ENCODE measurements around the gene CNTFR.

The CNTFR gene

DNA sequence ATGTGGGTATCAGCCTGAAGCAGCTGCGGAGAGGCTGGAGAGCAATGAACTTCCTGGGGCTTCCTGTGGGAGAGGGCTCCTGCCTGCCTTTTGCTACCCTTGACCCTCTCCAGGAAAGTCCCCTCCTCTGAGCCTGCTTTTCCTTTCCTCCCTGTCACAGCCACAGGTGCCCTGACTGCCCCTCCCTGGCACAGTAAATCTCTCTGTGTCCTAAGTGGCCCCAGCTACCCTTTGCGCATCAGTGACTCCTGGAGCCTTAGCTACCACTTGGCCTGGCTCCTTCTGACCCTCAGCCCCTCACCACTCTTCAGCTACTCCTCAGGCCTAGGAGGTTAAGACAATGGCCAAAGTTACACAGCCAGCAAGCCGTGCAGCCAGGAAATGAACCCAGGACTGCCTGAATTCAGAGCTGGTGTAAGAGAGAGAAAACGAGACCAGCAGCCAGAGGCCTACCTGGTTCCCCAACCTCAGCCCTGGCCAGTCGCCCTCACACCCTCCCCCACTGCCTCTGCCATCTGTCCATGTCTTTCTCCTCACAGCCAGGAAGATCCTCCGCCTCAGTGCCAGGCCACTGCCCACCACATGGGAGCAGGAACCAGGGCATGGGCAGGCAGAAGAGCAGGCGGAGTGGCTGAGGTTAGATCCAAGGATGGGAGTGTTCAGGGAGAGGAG is 18.6 kb downstream of the CNTFR start:
- DNase-seq, result no peak

DNA sequence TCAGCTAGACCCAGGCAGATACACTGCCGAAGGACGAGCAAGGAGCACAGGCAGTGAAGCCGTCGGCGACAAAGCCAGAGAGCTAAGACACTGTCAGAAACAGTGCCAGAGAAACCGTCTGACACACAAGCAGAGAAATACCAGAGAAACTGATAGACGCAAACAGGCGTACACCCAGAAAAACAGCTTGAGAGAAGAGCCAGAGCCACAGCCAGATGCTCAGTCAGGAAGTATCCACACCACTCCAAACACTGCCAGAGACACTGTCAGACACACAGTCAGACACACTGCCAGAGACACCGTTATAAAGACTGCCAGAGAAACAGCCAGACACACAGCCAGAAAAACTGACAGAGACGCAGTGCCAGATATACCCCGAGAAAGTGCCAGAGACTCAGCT is 19.1 kb downstream of the CNTFR start:
- DNase-seq, result no peak

DNA sequence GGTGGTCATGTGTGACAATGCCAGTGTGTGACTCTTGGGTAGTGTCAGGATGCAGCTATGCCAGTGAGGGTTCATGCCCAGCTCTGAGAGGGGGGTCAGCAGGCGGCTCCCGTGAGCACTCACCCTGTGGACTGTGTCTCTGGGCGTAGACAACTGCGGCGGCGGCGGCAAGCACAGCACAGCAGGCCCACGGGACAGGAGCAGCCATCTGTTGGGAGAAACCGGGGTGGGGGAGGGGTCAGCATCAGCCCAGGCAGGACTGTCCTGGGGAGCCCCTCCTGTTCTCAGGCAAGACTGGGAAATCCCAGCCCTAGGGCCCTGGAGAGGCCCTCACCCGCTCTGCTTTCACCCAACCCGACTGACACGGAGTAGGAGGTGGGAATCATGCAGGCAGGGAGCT is 20.8 kb downstream of the CNTFR start:
- DNase-seq, result no peak

DNA sequence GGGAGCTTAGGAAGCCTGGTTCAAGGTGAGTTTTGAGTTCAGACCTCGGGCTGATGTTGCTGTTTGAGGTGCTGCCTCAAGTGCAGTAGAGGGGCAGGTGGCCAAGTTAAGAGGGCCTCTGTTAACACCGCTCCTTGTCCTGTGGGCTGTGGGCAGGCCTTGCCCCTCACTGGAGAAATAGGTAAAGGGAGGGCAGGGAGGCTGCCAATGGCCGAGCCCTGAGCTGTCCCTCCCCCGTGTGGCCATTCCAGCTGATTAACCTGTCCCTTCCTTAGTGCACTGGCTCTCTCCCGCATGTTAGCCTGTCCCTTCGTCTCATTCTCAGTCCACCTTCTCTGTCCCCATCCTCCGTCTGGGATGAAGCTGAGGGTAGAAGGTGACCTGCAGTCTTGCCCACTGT is 21.4 kb downstream of the CNTFR start:
- DNase-seq, result no peak

DNA sequence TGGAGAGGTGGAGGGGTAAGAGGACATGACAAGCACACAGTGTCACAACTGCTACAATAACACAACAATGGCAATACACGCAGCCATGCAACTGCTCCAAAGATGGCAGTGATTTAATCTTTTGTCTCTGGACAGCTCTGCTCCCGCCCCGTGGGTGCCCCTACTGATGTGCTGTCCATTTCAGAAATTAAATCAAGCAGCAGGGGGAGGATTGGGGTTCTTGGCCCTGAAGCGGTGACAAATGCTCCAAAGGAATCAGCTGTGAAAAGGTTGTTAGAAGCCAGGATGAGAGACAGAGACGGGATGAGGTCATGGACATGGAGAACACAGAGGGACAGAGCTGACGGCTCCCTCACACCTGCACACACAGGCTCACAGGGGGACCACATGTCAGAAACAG is 22.6 kb downstream of the CNTFR start:
- DNase-seq, result no peak

DNA sequence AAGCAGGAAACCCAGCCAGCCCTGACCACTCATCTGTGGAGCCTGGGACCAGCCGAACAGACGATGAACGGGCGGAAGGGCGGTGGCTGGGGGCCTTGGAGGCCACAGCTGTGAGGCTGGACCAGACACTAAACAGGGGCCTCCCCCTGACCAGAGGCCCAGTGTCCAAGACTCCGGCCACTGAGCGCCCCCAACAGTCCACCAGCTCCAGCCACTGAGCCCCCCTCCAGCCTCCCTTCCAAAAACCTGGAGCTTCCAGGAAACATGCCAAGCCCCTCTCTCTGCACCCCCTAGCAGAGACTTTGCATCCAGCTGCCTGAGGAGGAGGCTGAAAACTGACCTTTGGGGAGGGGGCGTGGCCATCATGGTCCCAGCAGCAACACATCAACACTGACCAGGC is 23.2 kb downstream of the CNTFR start:
- DNase-seq, result no peak

DNA sequence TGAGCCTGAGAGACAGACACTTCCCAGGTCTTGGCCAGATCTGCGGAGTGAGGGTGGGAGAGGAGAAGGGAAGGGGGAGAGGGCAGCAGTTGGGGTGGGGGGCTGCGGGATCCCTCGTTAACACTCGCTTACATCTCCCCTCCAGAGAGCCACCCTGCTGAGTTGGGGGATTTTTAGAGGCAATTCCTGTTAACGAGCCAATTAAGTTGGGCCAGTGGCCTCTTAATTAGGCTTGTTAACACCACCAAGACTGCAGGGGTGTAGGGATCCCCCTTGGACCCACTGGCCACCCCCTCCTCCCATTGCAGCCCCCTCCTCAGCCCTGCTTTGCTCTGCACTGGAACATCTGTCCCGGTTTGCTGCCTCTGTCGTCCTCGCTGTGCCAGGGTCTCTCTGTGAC is 23.7 kb downstream of the CNTFR start:
- no peak for DNase-seq

DNA sequence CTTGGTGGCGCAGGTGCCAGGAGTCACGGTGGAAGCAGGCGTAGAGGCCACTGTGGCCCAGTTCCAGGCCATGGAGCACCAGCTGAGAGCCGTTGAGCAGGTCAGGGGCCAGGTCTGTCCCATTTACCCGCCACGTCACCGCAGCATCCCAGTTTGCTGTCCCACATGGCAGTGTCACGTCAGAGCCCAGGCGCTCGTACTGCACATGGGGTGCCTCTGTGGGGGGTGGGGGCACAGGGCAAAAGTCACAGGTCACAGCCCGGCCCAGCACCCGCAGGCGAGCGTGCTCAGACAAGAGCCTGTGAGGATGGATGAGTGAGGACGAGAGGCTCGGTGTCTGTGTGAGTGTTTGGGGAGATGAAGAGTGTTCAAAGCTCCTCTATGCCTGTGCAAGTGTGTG is 24.9 kb downstream of the CNTFR start:
- no peak for DNase-seq

DNA sequence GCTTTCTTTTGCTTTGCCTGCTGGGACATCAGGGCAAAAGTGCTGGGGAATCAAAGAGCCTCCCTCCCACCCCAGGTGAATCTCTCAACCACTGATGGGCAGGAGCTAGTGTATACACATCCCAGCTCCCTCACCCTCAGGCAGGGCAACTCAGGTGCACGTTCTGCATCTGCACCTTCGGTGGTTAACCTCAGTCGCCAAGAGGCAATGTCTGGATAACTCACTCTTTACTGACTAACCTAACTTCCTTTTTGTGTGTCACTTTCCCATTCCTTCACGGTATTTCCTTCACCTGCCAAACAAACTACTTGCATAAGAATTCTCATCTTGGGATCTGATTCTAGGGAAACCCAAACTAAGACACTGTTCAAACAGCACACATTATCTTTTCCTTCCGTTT is 26.3 kb downstream of the CNTFR start:
- DNase-seq, result no peak

DNA sequence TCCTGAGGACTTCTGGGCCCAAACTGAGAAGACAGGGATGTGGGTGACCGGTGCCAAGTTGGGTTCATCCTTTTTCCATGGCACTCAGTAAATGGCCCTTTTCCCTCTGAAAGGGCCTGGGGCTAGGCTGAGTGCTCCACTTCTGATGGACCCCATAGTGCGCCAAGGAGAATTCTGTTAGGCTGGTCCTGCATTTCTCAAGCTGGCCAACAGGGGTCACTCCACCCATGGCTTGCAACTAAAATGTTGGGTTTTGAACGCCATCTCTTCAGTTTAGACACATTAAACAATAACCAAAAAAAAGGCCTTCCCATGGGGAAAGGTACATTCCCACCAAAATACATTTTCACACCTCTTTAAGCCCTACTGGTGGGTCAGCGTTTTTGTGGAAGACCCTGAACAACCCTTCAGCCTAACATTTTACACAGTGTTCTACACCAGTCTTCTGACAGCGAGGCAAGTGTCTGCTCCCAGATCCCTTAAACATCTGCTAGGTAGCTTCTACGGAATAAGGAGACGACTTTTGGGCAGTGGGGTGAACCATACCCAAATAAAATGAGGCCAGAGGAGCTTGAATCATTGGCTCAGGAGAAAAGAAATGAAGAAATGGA is 27.3 kb downstream of the CNTFR start:
- DNase-seq, result peak; percentile 2

DNA sequence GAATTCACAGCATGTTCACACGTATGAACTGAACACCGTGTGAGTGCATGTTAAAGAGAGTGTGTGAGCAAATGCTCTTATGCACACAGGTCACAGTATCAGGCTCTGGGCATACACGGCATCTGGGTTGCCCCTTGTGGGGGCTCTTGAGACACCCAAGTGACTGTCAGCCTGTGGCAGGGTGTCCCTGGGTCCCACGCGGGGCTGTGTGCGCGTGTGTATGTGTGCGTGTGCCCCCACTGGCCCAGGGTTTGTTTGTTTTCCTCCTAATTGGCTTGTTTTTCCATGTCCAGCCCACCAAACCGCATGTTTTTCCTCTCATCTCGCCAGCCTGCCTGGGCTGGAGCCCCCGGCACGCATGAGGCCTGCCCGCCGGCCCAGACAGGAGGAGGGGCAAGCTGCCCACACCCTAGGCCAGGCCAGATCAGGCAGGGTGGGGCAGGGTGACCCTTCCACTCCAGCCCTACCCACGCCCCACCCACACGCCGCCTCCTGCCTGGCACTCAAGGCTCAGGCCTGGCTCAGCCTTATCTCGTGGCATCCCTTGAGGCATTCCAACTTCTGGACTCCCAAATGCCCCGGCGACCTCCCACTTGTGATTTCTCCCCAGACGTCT is 28.8 kb downstream of the CNTFR start:
- no peak for DNase-seq

DNA sequence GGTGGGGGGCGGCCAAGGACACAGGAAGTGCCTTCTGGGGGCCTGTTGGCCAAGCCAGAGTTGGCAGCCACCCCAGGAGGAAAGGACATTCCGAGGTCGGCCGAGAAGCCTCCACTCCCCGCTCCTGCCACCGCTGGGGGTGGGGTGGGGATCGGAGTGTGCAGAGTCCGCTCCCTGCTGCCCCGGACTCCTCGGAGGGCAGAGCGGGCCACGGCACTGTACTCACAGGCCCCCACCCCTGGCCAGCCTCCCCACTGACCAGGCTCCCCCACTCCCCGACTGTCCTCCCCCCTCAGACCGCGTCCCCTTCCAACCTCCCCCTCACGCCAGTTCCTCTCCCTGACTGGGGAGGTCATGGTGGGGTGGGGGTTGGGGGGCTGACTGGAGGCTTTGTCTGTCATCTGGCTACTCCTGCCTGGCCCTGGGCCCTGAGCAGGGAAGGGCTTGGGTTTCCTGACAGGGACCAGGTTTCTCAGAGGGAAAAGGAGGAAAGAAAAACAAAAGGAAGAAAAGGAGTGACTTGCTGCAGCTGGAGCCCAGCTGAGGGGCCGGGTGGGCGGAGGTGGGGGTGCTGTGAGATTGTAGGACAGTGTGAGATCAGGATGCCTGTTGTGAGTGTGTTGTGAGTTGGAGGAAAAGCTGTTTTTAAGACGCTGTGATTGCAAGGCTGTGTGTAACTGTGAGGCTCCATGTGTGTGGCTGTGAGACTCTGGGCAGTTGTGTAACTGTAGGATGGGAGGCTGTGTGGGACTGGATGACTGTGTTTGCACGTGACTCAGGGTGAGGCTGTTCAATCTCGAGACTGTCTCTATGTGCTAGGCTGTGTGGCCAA is 29.7 kb downstream of the CNTFR start:
- DNase-seq, result no peak

DNA sequence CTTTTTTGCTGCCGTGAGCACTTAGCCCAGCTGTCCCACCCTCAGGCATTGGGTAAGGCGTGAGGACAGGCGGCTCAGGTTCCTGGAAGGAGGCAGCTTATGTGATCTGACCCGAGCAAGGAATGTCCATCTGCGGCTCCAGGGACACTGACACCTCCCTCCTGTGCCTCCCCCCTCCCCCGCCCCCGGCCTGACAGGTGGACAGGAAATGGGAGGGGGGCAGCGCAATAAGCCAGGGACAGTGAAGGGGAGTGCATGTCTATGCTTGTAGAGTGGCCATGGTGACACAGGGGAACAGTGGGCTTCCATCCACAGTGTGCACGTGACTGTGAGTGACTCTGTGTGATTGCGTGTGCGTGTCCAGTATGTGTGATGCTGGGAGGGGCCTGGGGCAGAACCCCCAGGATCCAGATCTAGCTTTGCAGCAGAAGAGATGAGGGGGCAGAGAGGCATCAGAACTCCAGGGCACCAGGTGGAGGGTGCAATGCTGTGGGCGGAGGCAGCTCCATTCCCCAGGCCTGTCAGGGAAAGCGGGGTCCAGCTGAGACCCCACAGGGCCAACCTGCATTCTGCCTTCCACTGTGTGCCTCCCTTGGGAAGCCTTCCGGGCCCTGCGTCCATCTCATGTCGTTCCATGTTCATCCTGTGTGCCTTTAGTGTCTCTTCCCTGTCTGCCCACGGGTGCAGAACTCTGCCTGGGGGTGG is 30.5 kb downstream of the CNTFR start:
- DNase-seq, result no peak

DNA sequence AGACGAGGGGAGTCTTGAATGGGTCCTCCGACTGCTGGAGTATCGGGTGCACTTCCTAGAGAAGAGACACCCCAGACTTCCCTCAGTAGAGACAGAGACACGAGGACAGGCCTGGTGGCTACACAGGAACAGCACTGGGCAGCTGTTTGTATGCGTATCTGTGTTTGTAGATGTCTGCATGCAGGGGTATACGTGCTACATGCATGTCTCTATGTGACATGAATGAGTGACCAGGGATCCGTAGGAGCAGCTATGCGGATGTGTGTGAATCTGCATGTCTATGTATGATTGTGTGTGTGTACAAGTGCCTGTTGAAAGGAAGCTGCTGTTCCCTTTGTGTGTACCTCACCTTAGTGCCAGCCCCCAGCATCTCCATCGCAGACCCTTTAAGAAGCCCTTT is 31.2 kb downstream of the CNTFR start:
- no peak for DNase-seq

DNA sequence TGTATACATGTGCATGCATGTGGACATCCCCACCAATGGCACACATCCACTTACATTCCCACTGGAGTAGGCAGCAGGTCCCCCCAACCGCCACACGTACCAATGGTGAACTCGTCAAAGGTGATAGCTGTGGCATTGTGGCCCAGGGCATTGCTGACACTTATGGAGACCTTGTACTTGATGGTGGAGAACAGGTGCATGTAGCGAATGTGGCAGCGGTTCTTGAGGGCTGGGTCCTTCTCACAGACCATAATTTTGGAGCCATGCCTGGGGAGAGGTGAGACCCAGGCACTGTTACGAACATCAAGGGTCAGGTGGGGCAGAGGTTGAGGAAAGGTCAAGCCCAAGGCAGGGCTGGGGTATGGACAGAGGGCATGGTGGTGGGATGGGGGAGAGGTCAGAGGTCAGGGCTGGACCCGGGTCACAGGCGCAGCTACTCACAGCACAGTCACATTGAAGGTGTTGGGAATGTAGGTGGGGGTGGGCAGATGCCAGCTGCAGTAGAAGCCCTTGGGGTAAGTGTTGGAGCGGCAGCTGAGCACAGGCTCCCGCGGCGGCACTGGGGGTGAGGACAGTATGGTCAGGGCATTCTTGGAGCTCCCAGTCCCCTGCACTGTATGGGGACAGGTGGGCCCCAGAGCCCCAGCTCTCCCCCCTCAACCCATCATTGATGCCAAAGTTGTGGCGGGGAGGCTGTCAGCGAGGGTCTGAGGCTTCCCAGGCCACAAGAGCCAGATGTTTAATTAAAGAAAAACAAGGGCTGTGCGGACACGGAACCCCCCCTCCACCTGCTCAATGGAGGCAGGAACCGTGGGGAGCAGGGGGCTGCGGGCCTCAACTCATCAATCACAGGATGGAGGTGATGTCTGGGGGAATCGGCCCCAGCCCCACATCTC is 31.9 kb downstream of the CNTFR start:
- DNase-seq, result no peak

DNA sequence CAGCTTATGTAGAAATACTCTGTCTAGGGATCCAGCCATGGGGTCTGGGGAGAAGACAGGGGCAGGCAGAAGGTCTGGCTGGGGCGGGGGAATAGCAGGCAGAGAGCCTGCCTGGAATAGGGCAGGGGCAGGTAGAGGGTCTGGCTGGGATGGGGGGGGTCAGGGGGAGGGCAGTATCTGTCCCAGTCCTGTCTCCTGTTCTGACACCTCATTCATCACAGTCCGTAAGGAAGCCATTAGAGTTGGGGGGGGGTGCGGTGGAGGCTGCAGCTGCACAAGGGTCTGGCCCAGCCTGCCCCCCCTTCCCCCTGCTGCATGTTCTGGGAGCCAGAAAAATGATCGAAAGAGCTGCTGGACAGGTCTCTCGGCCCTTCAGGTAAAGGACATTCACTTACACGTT is 32.6 kb downstream of the CNTFR start:
- no peak for DNase-seq

DNA sequence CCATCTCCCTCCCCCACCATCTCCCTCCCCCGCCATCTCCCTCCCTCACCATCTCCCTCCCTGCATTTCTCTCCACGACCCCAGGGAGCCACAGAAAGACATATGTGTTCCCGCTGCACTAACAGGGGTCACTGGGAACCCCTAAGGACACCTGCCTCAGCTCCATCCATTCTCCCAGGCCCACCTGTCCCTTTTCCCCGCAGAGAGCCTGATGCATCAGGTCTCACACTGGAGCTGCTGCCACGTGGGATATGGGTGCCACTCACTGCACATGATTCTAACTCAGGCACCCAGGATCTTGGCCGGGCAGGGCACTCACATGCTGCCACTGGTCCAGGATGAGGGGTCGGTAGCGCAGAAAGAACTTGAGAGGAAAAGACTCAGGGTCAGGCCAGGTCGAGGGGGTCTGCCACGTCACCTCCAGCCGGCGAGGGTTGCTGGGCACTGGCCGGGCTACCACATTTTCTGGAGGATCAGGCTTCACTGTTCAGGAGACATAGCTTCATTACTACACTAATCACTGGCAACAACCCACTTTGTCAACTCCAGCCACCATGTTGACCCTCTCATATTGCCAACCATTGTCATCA is 33.5 kb downstream of the CNTFR start:
- no peak for DNase-seq

DNA sequence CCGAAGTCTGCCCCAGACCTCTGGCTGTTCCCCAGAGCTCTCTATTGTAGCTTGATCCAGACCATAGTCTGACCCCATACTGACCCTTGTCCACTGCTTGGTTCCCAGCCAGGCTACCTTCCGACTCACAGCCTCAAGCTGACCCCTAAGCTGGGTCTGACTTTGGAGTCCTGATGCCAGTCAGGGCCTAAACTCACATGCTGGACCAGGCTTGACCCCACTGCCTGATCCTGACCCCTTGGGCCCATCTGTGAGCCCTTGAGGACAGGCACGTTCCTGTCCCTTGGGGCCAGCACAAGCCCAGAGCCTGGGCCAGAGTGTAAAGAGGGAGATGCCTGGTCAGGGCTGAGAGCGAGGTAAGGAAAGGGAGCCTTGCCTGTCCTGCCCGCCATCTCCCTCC is 34.0 kb downstream of the CNTFR start:
- DNase-seq, result no peak

DNA sequence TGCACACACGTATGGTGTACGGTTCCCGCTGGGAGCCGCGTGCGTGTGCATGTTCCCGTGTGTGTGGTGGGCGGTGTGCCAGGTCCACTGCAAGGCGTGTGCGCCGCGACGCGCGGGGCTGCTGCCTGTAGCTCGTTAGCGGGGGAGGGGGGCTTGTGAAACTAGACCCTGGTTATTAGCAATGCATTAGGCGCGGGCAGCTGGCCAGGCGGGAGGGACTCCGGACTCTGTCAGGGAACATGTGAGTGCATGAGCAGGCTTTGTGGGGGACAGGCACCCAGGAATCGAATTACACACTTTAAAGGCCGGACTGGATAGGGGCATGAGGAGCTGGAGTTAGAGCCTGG is 34.5 kb downstream of the CNTFR start:
- no peak for DNase-seq

DNA sequence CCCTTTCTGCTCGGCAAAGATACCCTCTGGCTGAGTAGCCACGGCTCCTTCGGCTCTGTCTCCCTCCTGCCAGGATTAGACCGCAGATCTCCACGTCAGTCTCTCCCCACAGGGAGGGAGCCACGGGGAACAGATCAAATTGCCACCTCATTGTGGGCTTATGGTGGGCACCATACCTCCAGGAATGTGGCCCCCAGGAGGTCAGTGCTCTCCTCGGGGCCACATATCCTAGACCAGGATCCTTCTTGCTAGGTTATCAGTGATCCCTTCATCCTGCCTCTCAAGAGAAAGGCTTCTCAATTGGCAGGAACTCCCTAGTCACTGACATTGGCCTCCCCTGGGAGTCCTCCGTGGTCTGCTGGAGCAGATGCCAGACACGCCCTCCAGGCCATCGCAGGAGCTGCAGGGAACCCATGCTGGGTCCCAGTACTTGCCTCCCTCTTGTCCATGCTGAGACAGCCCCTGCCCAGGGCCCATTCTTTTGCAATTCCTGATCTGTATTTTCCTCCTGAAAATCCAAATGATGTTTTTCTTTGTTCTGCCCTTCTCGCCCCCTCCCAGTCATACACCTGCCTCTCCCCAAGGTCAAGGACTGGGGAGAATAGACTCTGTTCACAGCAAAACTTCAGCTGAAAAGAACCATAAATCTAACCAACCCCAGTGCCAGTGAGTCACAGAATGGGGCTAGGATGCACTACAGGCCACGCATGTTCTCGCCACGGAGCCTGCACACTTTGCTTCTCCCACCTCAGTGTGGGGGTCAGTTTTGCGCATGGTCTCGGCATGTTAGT is 35.1 kb downstream of the CNTFR start:
- no peak for DNase-seq

DNA sequence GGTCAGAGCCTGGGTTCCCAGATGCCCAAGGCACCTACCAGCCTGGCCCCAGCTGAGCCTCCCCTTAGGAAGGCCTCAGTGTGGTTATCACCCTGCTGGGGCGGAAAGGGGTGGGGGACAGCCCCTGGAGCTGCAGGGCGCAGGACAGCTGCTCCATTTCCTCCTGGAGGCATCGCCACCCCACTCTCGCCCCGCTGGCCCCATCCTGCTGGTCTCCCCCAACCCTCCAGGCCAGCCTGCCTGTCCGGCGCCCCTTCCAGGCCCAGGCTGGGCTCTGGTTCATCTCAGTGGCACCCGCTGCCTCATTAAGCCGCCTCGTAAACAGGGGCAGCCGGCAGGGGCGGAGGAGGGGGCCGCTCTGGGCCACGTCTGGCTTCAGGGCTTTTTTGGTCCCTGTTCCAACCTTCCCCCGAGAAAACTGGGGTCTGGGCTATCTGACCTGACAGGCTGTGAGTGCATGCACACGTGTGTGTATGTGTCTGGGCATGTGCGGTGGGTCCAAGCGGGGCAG is 36.0 kb downstream of the CNTFR start:
- no peak for DNase-seq
